RCC 7860 (cell line): ENCODE data around the gene ZNF628.

Source experiments
- DNase-seq: peaks from one replicate; pipeline ENCODE4 v3.0.0-alpha.2; 2015; ENCODE audit warnings: low spot score
- FAIRE-seq: peaks from 2 replicates; lab custom pipeline; 2012; peaks lifted over from hg19 to GRCh38; lab: Jason Lieb, UNC

The ZNF628 gene

DNA sequence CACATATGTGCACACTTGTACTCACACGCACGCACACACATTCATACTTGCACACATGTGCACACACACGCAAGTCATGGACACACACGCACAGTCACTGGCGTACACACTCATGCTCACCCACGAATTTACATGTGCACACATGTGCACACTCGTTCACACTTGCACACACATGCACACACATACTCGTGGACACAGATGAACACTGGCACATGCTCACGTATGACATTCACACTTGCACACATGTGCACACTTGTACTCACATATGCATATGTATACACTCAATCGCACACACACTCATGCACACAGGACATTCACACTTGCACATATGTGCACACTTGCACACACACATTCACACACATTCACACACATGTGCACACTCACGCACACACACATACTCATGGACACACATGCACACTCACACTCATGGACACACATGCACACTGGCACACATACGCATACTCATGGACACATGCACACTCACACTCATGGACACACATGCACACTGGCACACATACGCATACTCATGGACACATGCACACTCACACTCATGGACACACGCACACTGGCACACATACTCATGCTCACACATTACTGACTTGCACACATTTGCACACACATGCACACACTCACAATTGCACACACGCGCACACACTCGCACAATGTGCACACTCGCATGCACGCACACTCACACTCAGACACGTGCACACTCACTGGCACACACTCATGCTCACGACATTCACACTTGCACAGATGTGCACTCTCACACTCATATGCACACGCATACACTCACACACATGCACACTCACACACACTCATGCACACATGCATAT is 51.0 kb downstream of the ZNF628 start:
- FAIRE-seq (no peak), DNase-seq (no peak)

DNA sequence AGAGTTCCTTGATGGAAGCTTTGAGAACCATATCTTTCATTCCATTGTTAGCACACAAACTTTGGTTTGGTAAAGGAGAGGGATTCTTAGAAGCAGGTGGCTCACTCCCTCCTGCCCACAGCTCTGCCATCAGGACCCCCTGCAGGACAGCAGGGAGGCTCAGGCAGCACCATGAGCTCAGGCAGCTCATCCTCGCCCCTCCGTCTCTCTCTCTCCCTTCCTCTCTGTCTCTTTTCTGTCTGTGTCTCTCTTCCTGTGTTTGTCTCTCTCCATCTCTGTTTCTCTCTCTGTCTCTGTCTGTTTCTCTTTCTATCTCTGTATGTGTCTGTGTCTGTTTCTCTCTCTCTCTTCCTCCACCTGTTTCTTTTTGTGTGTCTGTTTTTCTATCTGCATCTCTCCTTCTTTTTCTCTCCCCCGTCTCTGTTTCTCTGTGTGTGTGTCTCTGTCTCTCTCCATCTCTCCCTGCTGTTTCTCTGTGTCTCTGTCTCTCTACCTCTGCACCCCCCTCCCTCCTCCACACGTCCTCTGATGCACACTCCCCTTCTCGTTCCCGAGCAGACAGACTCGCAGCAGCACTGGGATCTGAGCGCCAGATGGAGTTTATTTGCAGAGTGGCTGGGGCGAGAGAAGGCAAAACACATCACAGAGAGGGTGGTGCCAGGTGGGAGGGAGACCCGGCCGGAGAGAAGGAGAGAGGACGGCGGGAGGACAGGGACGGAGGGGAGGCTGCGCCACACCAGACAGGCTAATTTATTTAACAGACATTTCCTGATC is 51.8 kb downstream of the ZNF628 start:
- FAIRE-seq (no peak), DNase-seq (no peak)

DNA sequence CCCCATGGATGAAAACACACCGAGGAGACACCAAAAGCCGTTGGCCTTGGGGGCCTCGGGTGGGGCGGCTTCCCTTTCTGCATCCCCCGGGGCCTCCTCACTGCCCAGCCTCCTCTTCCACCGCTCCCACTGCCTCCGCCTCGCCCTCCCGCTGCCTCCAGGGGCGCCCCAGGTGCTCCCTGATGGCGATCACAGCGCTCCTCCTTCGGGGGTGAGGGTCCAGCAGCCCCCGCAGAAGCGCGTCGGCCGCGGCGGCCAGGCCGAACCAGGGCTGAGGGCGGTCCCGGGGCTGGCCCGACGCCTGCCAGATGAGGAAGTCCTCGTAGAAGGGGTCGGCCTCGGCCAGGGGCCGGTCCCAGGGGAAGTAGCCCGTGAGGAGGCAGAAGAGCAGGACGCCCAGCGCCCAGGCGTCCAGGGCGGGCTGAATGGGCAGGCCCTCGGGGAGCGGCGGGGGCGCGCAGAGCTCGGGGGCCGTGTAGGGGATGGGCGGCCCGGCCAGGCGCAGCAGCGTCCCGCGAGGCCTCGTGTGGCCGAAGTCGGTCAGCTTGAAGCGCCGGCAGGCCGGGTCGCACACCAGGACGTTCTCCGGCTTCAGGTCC is 53.3 kb downstream of the ZNF628 start:
- no peak for DNase-seq
- no peak for FAIRE-seq

DNA sequence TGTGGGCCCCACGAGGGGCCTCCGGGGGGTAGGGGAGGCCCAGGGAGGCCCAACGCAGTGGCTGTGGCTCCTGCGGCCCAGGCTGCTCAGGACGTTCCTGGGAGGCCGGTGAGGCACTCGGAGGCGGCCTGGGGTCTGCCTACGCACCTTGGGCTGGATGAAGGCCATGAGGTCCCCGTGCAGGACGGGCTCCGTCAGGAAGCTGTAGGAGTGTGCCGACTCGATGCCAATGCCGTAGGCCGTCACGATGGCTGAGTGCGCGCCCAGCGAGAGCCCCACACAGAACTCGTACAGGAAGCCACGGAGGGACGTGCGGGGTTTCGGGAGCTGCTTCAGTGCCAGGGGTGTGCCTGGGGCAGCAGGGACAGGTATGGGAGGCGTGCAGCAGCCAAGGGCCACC is 54.6 kb downstream of the ZNF628 start:
- no peak for FAIRE-seq
- DNase-seq = no peak
